PC-9 (cell line): ENCODE results near the gene FAM177B. TPM values are rescaled to one million over a fixed set of nuclear protein-coding genes. Genes with fewer than 3 reads are reported as not detected.

ENCODE experiments used
- BruUV-seq: library from RNA; stranded (reverse); fragments of 400-500 nt; replicated peaks from 2 replicates; lab custom pipeline; 2021; lab: Mats Ljungman, UMichigan
- CTCF ChIA-PET: fragments of 300-600 bp; sonication (Branson Sonifier 250); formaldehyde crosslinking; loops from one replicate; lab custom pipeline; 2022; ENCODE audit warnings: antibody characterized with exemption; lab: Charles Lee
- POLR2A ChIA-PET: fragments of 300-600 bp; sonication (Branson Sonifier 250); formaldehyde crosslinking; loops from one replicate; lab custom pipeline; 2022; ENCODE audit warnings: antibody characterized with exemption; ENCODE audit not compliant: unreplicated experiment; lab: Charles Lee
- DNase-seq, 2 experiments: peaks; one replicate each; pipeline versions ENCODE4 v3.0.0 to v3.0.0-alpha.2; 2015 to 2022; ENCODE audit warnings: mixed read lengths in 1 of 2
- H2AFZ ChIP-seq: fragments of 200-600 bp; sonication (generic); 2 replicates; pipeline ENCODE4 v1.8.1; 2017; ENCODE audit warnings: antibody characterized with exemption
- H3F3A ChIP-seq: fragments of 200-600 bp; sonication (generic); 2 replicates; pipeline ENCODE4 v1.8.1; 2017; ENCODE audit warnings: antibody characterized with exemption, mild to moderate bottlenecking, low read depth; ENCODE audit not compliant: insufficient read depth
- H3K27ac ChIP-seq: fragments of 200-600 bp; sonication (generic); 2 replicates; pipeline ENCODE4 v1.6.1; 2016; ENCODE audit warnings: mixed run types
- H3K27me3 ChIP-seq: fragments of 200-600 bp; sonication (generic); 2 replicates; pipeline ENCODE4 v1.6.1; 2016; ENCODE audit warnings: low read depth, mixed run types; ENCODE audit not compliant: insufficient read depth
- H3K36me3 ChIP-seq: fragments of 200-600 bp; sonication (generic); 2 replicates; pipeline ENCODE4 v1.6.1; 2016; ENCODE audit warnings: low read depth, mixed run types
- H3K4me1 ChIP-seq: fragments of 200-600 bp; sonication (generic); replicated peaks from 2 replicates; pipeline ENCODE4 v1.6.1; 2016; ENCODE audit warnings: mixed run types; ENCODE audit not compliant: insufficient read depth
- H3K4me2 ChIP-seq: fragments of 200-600 bp; sonication (generic); 2 replicates; pipeline ENCODE4 v1.6.1; 2017; ENCODE audit warnings: mixed run types
- H3K4me3 ChIP-seq: fragments of 200-600 bp; sonication (generic); 2 replicates; pipeline ENCODE4 v1.6.1; 2016; ENCODE audit warnings: mixed run types
- H3K79me2 ChIP-seq: fragments of 200-600 bp; sonication (generic); 2 replicates; pipeline ENCODE4 v1.6.1; 2017; ENCODE audit warnings: low read depth, mixed run types
- H3K9me2 ChIP-seq: fragments of 200-600 bp; sonication (generic); 2 replicates; pipeline ENCODE4 v1.8.1; 2017; ENCODE audit warnings: mild to moderate bottlenecking; ENCODE audit not compliant: insufficient read depth
- H3K9me3 ChIP-seq: fragments of 200-600 bp; sonication (generic); 2 replicates; pipeline ENCODE4 v1.8.1; 2016; ENCODE audit warnings: low read depth; ENCODE audit not compliant: insufficient read depth
- H4K20me1 ChIP-seq: fragments of 200-600 bp; sonication (generic); 2 replicates; pipeline ENCODE4 v1.8.1; 2017; ENCODE audit not compliant: insufficient read depth
- EZH2 ChIP-seq: fragments of 200-600 bp; sonication (generic); IDR thresholded peaks from 2 replicates; pipeline ENCODE4 v1.8.0; 2017; ENCODE audit warnings: antibody characterized with exemption, low read depth
- intact Hi-C: fragments of 100-400 bp; cut with micrococcal nuclease; formaldehyde crosslinking; loops from one replicate; pipeline ENCODE4 v1.10.0; 2022; ENCODE audit not compliant: unreplicated experiment
- total RNA-seq: library from RNA; stranded (reverse); gene quantifications from 2 replicates; pipeline ENCODE4 v1.2.3, GENCODE V29; 2021
- TF ChIP-seq, protein P1 (sequence below): fragments of 200-600 bp; sonication (generic); conservative IDR thresholded peaks from 2 replicates; pipeline ENCODE4 v1.6.1; 2017; ENCODE audit warnings: mixed run types, antibody characterized with exemption, mild to moderate bottlenecking, moderate library complexity

FAM177B gene
- total RNA-seq, 1 experiment from 2014 or later: not detected

DNA sequence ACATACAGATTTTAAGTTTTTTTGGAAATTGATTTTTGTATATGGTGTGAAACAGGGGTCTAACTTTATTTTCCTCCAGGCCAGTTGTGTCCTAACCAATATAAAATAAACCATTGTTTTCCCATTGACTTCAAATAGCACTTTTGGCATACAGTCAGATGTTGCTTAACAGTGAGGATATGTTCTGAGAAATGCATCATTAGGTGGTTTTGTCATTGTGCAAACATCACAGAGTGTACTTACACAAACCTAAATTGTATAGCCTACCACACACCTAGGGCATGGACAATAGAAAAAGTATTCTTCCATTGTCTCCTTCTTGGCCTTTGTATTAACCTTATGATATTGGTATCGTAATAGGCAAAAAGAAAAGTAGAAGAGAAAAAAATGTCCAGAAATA is 40.5 kb downstream of the FAM177B start:
- Histone ChIP-seq H3K27ac (no peak overlapping the region), H3K4me3 (no peak overlapping the region), H3K36me3 (no peaks in the 10 kb centered on the region), H3K4me1 (no peaks in the 10 kb centered on the region), H2AFZ (no peak overlapping the region), H4K20me1 (0 out of 2 replicates have a peak, but pooled peaks cover 4% of the 10 kb centered on the region), H3K9me2 (no peaks in the 10 kb centered on the region), H3K79me2 (no peaks in the 10 kb centered on the region), H3K27me3 (peaks cover 62% of the 10 kb centered on the region), H3K4me2 (no peak overlapping the region), H3F3A (peaks cover 5% of the 10 kb centered on the region; the same call in 1 of the 2 replicates), H3K9me3 (no peaks in the 10 kb centered on the region; the same call in 1 of the 2 replicates)
- POLR2A ChIA-PET: no interaction called here
- TF ChIP-seq, protein P1, sequence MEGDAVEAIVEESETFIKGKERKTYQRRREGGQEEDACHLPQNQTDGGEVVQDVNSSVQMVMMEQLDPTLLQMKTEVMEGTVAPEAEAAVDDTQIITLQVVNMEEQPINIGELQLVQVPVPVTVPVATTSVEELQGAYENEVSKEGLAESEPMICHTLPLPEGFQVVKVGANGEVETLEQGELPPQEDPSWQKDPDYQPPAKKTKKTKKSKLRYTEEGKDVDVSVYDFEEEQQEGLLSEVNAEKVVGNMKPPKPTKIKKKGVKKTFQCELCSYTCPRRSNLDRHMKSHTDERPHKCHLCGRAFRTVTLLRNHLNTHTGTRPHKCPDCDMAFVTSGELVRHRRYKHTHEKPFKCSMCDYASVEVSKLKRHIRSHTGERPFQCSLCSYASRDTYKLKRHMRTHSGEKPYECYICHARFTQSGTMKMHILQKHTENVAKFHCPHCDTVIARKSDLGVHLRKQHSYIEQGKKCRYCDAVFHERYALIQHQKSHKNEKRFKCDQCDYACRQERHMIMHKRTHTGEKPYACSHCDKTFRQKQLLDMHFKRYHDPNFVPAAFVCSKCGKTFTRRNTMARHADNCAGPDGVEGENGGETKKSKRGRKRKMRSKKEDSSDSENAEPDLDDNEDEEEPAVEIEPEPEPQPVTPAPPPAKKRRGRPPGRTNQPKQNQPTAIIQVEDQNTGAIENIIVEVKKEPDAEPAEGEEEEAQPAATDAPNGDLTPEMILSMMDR: no peak
- TF ChIP-seq EZH2: no peak
- CTCF ChIA-PET: interaction anchor here (0.7 kb wide), 1 partner anchor 1680 kb away, joined by 4 read pairs; no protein-coding TSS in a partner anchor
- DNase-seq: peak in 1 of 2 experiments; percentile 67
- intact Hi-C loops: no loop called here
- no TSS peak for BruUV-seq

DNA sequence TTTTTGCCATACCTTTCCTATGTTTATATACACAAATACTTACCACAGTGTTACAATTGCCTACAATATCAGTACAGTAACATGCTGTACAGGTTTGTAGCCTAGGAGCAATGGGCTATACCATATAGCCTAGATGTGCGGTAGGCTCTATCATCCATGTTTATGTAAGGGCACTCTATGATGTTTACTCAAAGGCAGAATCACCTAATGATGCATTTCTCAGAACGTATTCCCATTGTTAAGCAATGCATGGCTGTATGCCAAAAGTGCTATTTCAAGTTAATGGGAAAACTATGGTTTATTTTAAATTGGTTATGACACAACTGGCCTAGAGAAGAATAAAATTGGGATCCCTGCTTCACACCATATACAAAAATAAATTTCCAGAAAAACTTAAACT is 41.0 kb downstream of the FAM177B start:
- Histone ChIP-seq H4K20me1 (0 out of 2 replicates have a peak, but pooled peaks cover 4% of the 10 kb centered on the region), H2AFZ (no peak overlapping the region), H3K79me2 (no peaks in the 10 kb centered on the region), H3F3A (peaks cover 5% of the 10 kb centered on the region; the same call in 1 of the 2 replicates), H3K4me1 (no peaks in the 10 kb centered on the region), H3K9me3 (no peaks in the 10 kb centered on the region; the same call in 1 of the 2 replicates), H3K4me2 (no peak overlapping the region), H3K9me2 (no peaks in the 10 kb centered on the region), H3K27ac (no peak overlapping the region), H3K36me3 (no peaks in the 10 kb centered on the region), H3K4me3 (no peak overlapping the region), H3K27me3 (peaks cover 62% of the 10 kb centered on the region)
- CTCF ChIA-PET: no interaction called here
- no TSS peak for BruUV-seq
- intact Hi-C loops: no loop called here
- DNase-seq: no peak
- TF ChIP-seq, protein P1: no peak
- TF ChIP-seq EZH2: no peak
- POLR2A ChIA-PET: no interaction called here

GRCh38 chr1:222781251-222781650 is 44.2 kb downstream of the FAM177B start:
- intact Hi-C loops: no loop called here
- H4K20me1 ChIP-seq: 0 out of 2 replicates have a peak, but pooled peaks cover 10% of the 10 kb centered on the region
- H2AFZ ChIP-seq: no peak overlapping the region
- H3K79me2 ChIP-seq: no peaks in the 10 kb centered on the region
- H3K4me3 ChIP-seq: no peak overlapping the region
- no peak overlapping the region for H3K4me2 ChIP-seq
- CTCF ChIA-PET: interaction anchor here (0.6 kb wide), 1 partner anchor 1404 kb away, joined by 4 read pairs; no protein-coding TSS in a partner anchor
- H3K9me2 ChIP-seq: no peaks in the 10 kb centered on the region
- peaks cover 64% of the 10 kb centered on the region for H3K27me3 ChIP-seq
- no peak for DNase-seq
- peaks cover 11% of the 10 kb centered on the region for H3K4me1 ChIP-seq
- no peaks in the 10 kb centered on the region for H3K36me3 ChIP-seq
- POLR2A ChIA-PET: no interaction called here
- no peaks in the 10 kb centered on the region; the same call in 1 of the 2 replicates for H3K9me3 ChIP-seq
- H3K27ac ChIP-seq: no peak overlapping the region
- H3F3A ChIP-seq: peaks cover 20% of the 10 kb centered on the region
- no TSS peak for BruUV-seq
- TF ChIP-seq, protein P1: no peak
